PC-9 (cell line): Measurements from ENCODE around the gene NDUFV3. TPM values are rescaled to one million over a fixed set of nuclear protein-coding genes. Genes with fewer than 3 reads are reported as not detected.

Experiments used
- BruUV-seq: library from RNA; stranded (reverse); fragments of 400-500 nt; replicated peaks from 2 replicates; lab custom pipeline; 2021; lab: Mats Ljungman, UMichigan
- CTCF ChIA-PET: fragments of 300-600 bp; sonication (Branson Sonifier 250); formaldehyde crosslinking; loops from one replicate; lab custom pipeline; 2022; ENCODE audit warnings: antibody characterized with exemption; lab: Charles Lee
- POLR2A ChIA-PET: fragments of 300-600 bp; sonication (Branson Sonifier 250); formaldehyde crosslinking; loops from one replicate; lab custom pipeline; 2022; ENCODE audit warnings: antibody characterized with exemption; ENCODE audit not compliant: unreplicated experiment; lab: Charles Lee
- DNase-seq, 2 experiments: peaks; one replicate each; pipeline versions ENCODE4 v3.0.0 to v3.0.0-alpha.2; 2015 to 2022; ENCODE audit warnings: mixed read lengths in 1 of 2
- H2AFZ ChIP-seq: fragments of 200-600 bp; sonication (generic); 2 replicates; pipeline ENCODE4 v1.8.1; 2017; ENCODE audit warnings: antibody characterized with exemption
- H3F3A ChIP-seq: fragments of 200-600 bp; sonication (generic); 2 replicates; pipeline ENCODE4 v1.8.1; 2017; ENCODE audit warnings: antibody characterized with exemption, mild to moderate bottlenecking, low read depth; ENCODE audit not compliant: insufficient read depth
- H3K27ac ChIP-seq: fragments of 200-600 bp; sonication (generic); 2 replicates; pipeline ENCODE4 v1.6.1; 2016; ENCODE audit warnings: mixed run types
- H3K27me3 ChIP-seq: fragments of 200-600 bp; sonication (generic); 2 replicates; pipeline ENCODE4 v1.6.1; 2016; ENCODE audit warnings: low read depth, mixed run types; ENCODE audit not compliant: insufficient read depth
- H3K36me3 ChIP-seq: fragments of 200-600 bp; sonication (generic); 2 replicates; pipeline ENCODE4 v1.6.1; 2016; ENCODE audit warnings: low read depth, mixed run types
- H3K4me1 ChIP-seq: fragments of 200-600 bp; sonication (generic); replicated peaks from 2 replicates; pipeline ENCODE4 v1.6.1; 2016; ENCODE audit warnings: mixed run types; ENCODE audit not compliant: insufficient read depth
- H3K4me2 ChIP-seq: fragments of 200-600 bp; sonication (generic); 2 replicates; pipeline ENCODE4 v1.6.1; 2017; ENCODE audit warnings: mixed run types
- H3K4me3 ChIP-seq: fragments of 200-600 bp; sonication (generic); 2 replicates; pipeline ENCODE4 v1.6.1; 2016; ENCODE audit warnings: mixed run types
- H3K79me2 ChIP-seq: fragments of 200-600 bp; sonication (generic); 2 replicates; pipeline ENCODE4 v1.6.1; 2017; ENCODE audit warnings: low read depth, mixed run types
- H3K9me2 ChIP-seq: fragments of 200-600 bp; sonication (generic); 2 replicates; pipeline ENCODE4 v1.8.1; 2017; ENCODE audit warnings: mild to moderate bottlenecking; ENCODE audit not compliant: insufficient read depth
- H3K9me3 ChIP-seq: fragments of 200-600 bp; sonication (generic); 2 replicates; pipeline ENCODE4 v1.8.1; 2016; ENCODE audit warnings: low read depth; ENCODE audit not compliant: insufficient read depth
- H4K20me1 ChIP-seq: fragments of 200-600 bp; sonication (generic); 2 replicates; pipeline ENCODE4 v1.8.1; 2017; ENCODE audit not compliant: insufficient read depth
- EZH2 ChIP-seq: fragments of 200-600 bp; sonication (generic); IDR thresholded peaks from 2 replicates; pipeline ENCODE4 v1.8.0; 2017; ENCODE audit warnings: antibody characterized with exemption, low read depth
- intact Hi-C: fragments of 100-400 bp; cut with micrococcal nuclease; formaldehyde crosslinking; loops from one replicate; pipeline ENCODE4 v1.10.0; 2022; ENCODE audit not compliant: unreplicated experiment
- total RNA-seq: library from RNA; stranded (reverse); gene quantifications from 2 replicates; pipeline ENCODE4 v1.2.3, GENCODE V29; 2021
- TF ChIP-seq, protein P1 (sequence below): fragments of 200-600 bp; sonication (generic); conservative IDR thresholded peaks from 2 replicates; pipeline ENCODE4 v1.6.1; 2017; ENCODE audit warnings: mixed run types, antibody characterized with exemption, mild to moderate bottlenecking, moderate library complexity

The NDUFV3 gene
- total RNA-seq, 1 experiment from 2014 or later: 20.7 TPM

DNA sequence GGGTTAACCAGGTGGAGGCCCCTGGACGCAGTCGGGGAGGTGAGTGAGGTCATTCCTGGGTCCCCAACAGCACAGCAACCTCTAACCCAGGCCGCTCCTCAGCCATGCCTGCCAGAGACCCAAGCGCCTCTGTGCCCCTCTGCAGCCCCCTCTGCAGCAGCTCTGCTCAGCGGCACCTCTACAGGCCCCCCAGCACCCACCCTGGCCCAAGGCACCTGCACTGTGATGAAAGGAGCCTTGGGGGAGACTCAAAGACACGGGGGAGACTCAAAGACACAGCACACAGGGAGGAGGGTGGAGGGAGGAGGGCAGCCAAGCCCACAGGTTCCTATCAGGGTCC is 33.2 kb upstream of the NDUFV3 start:
- H3K4me3 ChIP-seq: no peak overlapping the region
- no peaks in the 10 kb centered on the region for H3K27me3 ChIP-seq
- intact Hi-C loops: no loop called here
- H3F3A ChIP-seq: no peaks in the 10 kb centered on the region
- ChIA-PET CTCF (no interaction called here), POLR2A (no interaction called here)
- no peaks in the 10 kb centered on the region for H3K4me1 ChIP-seq
- no TSS peak for BruUV-seq
- H3K27ac ChIP-seq: no peak overlapping the region
- peaks cover 13% of the 10 kb centered on the region for H4K20me1 ChIP-seq
- H2AFZ ChIP-seq: no peak overlapping the region
- DNase-seq: no peak
- no peaks in the 10 kb centered on the region for H3K9me2 ChIP-seq
- TF ChIP-seq EZH2: no peak
- TF ChIP-seq, protein P1, sequence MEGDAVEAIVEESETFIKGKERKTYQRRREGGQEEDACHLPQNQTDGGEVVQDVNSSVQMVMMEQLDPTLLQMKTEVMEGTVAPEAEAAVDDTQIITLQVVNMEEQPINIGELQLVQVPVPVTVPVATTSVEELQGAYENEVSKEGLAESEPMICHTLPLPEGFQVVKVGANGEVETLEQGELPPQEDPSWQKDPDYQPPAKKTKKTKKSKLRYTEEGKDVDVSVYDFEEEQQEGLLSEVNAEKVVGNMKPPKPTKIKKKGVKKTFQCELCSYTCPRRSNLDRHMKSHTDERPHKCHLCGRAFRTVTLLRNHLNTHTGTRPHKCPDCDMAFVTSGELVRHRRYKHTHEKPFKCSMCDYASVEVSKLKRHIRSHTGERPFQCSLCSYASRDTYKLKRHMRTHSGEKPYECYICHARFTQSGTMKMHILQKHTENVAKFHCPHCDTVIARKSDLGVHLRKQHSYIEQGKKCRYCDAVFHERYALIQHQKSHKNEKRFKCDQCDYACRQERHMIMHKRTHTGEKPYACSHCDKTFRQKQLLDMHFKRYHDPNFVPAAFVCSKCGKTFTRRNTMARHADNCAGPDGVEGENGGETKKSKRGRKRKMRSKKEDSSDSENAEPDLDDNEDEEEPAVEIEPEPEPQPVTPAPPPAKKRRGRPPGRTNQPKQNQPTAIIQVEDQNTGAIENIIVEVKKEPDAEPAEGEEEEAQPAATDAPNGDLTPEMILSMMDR: no peak
- no peaks in the 10 kb centered on the region for H3K79me2 ChIP-seq
- no peaks in the 10 kb centered on the region for H3K36me3 ChIP-seq
- H3K4me2 ChIP-seq: no peak overlapping the region
- H3K9me3 ChIP-seq: no peaks in the 10 kb centered on the region

DNA sequence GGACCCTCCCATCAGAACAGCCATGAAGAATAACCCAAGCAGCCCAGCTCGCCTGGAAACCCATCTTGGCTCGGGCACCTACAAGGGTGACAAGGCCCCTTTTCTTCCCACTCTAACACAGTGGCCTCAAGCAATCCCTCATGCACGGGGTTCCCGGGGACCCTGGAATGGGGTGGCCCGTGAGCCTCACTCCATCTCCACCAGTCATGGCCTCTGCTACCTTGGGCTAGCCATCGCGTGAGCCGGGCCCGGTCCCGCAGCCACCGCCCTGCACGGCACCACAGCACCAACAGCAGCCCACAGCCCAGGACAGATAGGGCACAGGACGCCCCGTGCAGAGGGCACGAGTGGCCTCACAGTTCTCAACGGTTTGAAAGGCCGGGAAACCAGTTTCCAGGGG is 32.8 kb upstream of the NDUFV3 start:
- no peak overlapping the region for H2AFZ ChIP-seq
- intact Hi-C loops: no loop called here
- no peaks in the 10 kb centered on the region for H3F3A ChIP-seq
- H3K4me1 ChIP-seq: no peaks in the 10 kb centered on the region
- H3K9me2 ChIP-seq: no peaks in the 10 kb centered on the region
- H4K20me1 ChIP-seq: peaks cover 18% of the 10 kb centered on the region
- POLR2A ChIA-PET: no interaction called here
- CTCF ChIA-PET: no interaction called here
- no TSS peak for BruUV-seq
- H3K4me3 ChIP-seq: no peak overlapping the region
- no peaks in the 10 kb centered on the region for H3K9me3 ChIP-seq
- TF ChIP-seq, protein P1: no peak
- no peak for TF ChIP-seq EZH2
- no peaks in the 10 kb centered on the region for H3K79me2 ChIP-seq
- H3K27me3 ChIP-seq: no peaks in the 10 kb centered on the region
- H3K36me3 ChIP-seq: no peaks in the 10 kb centered on the region
- H3K4me2 ChIP-seq: no peak overlapping the region
- no peak for DNase-seq
- no peak overlapping the region for H3K27ac ChIP-seq

DNA sequence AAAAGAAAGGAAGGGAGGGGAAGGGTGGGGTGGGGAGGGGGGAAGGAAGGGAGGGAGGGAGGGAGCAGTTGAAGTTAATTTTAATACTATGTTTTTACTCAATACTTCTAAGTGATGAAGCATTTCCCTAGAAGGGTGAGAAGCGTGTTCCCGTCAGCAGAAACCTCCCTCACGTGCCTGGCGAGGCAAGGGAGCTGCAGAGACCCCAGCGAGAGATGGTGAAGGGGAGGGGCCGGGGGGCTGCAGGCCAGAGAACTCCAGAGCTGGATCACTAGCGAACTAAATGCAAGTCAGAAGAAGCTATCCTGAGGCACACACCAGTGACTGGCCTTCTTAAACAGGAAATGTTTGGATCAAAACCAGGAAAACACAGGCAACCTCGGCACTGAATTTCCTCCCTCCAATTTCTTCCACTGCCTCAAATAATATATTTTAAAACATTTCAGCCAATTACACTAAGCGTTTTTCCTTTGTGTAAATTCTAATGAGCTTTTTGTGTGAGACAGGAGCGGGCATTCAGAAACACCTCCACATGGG is 31.7 kb upstream of the NDUFV3 start:
- H3K4me3 ChIP-seq: no peak overlapping the region
- no peak for TF ChIP-seq EZH2
- H3K79me2 ChIP-seq: 0 out of 2 replicates have a peak, but pooled peaks cover 6% of the 10 kb centered on the region
- no peaks in the 10 kb centered on the region for H3K9me3 ChIP-seq
- H3K36me3 ChIP-seq: no peaks in the 10 kb centered on the region
- intact Hi-C loops: no loop called here
- no peak for DNase-seq
- H3K9me2 ChIP-seq: no peaks in the 10 kb centered on the region
- ChIA-PET POLR2A (no interaction called here), CTCF (no interaction called here)
- H3F3A ChIP-seq: no peaks in the 10 kb centered on the region
- no peaks in the 10 kb centered on the region for H3K27me3 ChIP-seq
- no peaks in the 10 kb centered on the region for H3K4me1 ChIP-seq
- peaks cover 18% of the 10 kb centered on the region for H4K20me1 ChIP-seq
- no peak overlapping the region for H3K4me2 ChIP-seq
- H2AFZ ChIP-seq: no peak overlapping the region
- H3K27ac ChIP-seq: no peak overlapping the region
- no TSS peak for BruUV-seq

DNA sequence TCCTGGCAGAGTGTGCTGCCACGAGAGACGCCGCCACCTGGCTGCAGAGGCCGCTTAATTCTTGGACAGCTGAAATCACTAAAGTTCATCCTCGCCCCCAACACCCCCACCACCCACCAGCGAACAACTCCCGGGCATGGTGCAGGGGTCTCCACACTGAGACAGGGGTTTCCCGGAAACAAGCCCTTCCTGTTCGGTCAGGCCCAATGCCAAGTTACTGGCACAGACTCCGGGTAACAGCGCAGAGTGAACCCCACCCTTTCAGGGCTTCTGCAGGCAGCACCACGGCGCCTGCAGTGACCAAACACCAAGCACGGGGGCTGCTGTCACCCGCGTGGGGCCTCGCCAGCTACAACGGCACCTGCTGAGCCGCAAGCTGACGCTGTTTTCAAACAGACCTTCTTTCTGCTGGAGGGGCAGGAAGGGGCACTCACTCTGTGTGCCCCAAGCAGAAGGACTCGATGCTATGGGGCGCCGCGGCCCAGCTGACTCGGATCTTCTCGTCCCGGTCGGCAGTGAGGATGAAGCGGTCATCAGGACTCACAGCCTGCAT is 31.2 kb upstream of the NDUFV3 start:
- H3K4me3 ChIP-seq: no peak overlapping the region
- DNase-seq: no peak
- CTCF ChIA-PET: no interaction called here
- intact Hi-C loops: no loop called here
- no peaks in the 10 kb centered on the region for H3F3A ChIP-seq
- H3K36me3 ChIP-seq: no peaks in the 10 kb centered on the region
- no peaks in the 10 kb centered on the region for H3K9me3 ChIP-seq
- no peaks in the 10 kb centered on the region for H3K4me1 ChIP-seq
- no peak overlapping the region for H3K27ac ChIP-seq
- H2AFZ ChIP-seq: no peak overlapping the region
- peaks cover 12% of the 10 kb centered on the region for H4K20me1 ChIP-seq
- 0 out of 2 replicates have a peak, but pooled peaks cover 9% of the 10 kb centered on the region for H3K79me2 ChIP-seq
- TF ChIP-seq, protein P1: no peak
- TF ChIP-seq EZH2: no peak
- H3K9me2 ChIP-seq: no peaks in the 10 kb centered on the region
- H3K4me2 ChIP-seq: no peak overlapping the region
- H3K27me3 ChIP-seq: no peaks in the 10 kb centered on the region
- POLR2A ChIA-PET: no interaction called here
- no TSS peak for BruUV-seq
